Measurements from ENCODE around the gene FGG. TPM values are rescaled to one million over a fixed set of nuclear protein-coding genes. Genes with fewer than 3 reads are reported as not detected.

The FGG gene
- total RNA-seq, 1 experiment from 2014 or later = not detected

DNA sequence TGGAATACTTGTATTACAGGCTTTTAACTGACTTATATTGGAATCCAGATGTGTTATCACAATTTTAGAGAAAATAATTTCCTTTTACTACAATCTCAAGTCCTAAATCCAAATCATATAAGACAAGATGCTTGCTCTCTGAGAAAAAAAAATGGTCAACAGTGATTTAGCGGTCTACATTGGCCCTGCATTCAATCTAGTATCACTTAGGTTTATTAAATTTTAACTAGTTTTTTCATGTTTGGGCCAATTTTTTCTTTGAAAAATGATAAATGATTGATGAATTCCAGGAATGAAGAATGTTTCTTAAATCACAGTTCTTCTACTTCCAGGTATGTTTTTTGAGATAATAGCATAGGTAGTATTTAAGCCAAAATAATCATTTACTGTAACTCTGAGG, 2.8 kb upstream of the FGG start:
- Mint-ChIP-seq H3K4me1 (peaks cover 4 to 9% of the 10 kb centered on the region in 2 experiments), H3K4me3 (no peak overlapping the region), H3K36me3 (ENCODE audit: insufficient read depth in 1 of 3, low read depth in 3 of 3) (no peaks in the 10 kb centered on the region), H3K9me3 (no peaks in the 10 kb centered on the region), H3K27ac (no peak overlapping the region), H3K27me3 (ENCODE audit: low read depth) (no peaks in the 10 kb centered on the region)
- no peaks in the 10 kb centered on the region for H4K20me1 ChIP-seq (ENCODE audit: control insufficient read depth, insufficient read depth, insufficient read length)
- no peak overlapping the region for H3K4me2 ChIP-seq (ENCODE audit: insufficient read depth, insufficient read length, low read length)
- no peak overlapping the region for H3K9ac ChIP-seq (ENCODE audit: extremely low read depth, insufficient read length, low read length)
- H3K9me3 ChIP-seq (ENCODE audit: control insufficient read depth, low read depth, low read length) = no peaks in the 10 kb centered on the region
- no peak overlapping the region for H3K14ac ChIP-seq (ENCODE audit: insufficient read depth, low read length)
- no peaks in the 10 kb centered on the region; the same call in 1 of the 2 replicates for H3K4me1 ChIP-seq (ENCODE audit: insufficient read depth, low read length)
- no peak overlapping the region for H3K27ac ChIP-seq (ENCODE audit: insufficient read length, low read depth, low read length)
- no peak overlapping the region for H2BK15ac ChIP-seq (ENCODE audit: low read depth, low read length)
- H3K23me2 ChIP-seq (ENCODE audit: insufficient read length, low read depth, low read length, poor library complexity, severe bottlenecking) = no peaks in the 10 kb centered on the region
- TF ChIP-seq, protein P1, sequence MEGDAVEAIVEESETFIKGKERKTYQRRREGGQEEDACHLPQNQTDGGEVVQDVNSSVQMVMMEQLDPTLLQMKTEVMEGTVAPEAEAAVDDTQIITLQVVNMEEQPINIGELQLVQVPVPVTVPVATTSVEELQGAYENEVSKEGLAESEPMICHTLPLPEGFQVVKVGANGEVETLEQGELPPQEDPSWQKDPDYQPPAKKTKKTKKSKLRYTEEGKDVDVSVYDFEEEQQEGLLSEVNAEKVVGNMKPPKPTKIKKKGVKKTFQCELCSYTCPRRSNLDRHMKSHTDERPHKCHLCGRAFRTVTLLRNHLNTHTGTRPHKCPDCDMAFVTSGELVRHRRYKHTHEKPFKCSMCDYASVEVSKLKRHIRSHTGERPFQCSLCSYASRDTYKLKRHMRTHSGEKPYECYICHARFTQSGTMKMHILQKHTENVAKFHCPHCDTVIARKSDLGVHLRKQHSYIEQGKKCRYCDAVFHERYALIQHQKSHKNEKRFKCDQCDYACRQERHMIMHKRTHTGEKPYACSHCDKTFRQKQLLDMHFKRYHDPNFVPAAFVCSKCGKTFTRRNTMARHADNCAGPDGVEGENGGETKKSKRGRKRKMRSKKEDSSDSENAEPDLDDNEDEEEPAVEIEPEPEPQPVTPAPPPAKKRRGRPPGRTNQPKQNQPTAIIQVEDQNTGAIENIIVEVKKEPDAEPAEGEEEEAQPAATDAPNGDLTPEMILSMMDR (conservative IDR thresholded peaks at IDR 0.05) = no peak
- no peak overlapping the region for H2BK20ac ChIP-seq (ENCODE audit: low read depth, low read length, poor library complexity, severe bottlenecking)
- H2BK12ac ChIP-seq (ENCODE audit: insufficient read length, low read depth, low read length) = no peak overlapping the region
- WGBS (ENCODE audit: extremely low coverage, insufficient read length, low lambda C conversion rate) = no CpG with 5 or more reads among the region's 1 CpG
- no peak for DNase-seq
- H3T11ph ChIP-seq (ENCODE audit: low read length) = no peak overlapping the region
- no peaks in the 10 kb centered on the region for H3K79me1 ChIP-seq (ENCODE audit: insufficient read depth, low read depth, low read length, poor library complexity, severe bottlenecking)
- H3K4ac ChIP-seq (ENCODE audit: low read depth, low read length) = no peak overlapping the region
- H3K27me3 ChIP-seq (ENCODE audit: insufficient read depth, low read length) = no peaks in the 10 kb centered on the region
- H3K18ac ChIP-seq (ENCODE audit: insufficient read length, low read depth, low read length) = no peak overlapping the region
- no peak overlapping the region for H2AFZ ChIP-seq (ENCODE audit: low read length)
- no peak overlapping the region for H2BK120ac ChIP-seq (ENCODE audit: low read depth, low read length, poor library complexity, severe bottlenecking)
- H4K91ac ChIP-seq (ENCODE audit: insufficient read length, low read depth, low read length) = no peak overlapping the region
- no peak overlapping the region for H3K23ac ChIP-seq (ENCODE audit: insufficient read length, low read depth, low read length)
- H3K79me2 ChIP-seq (ENCODE audit: insufficient read depth, low read length) = no peaks in the 10 kb centered on the region
- H4K5ac ChIP-seq (ENCODE audit: insufficient read length, low read depth, low read length) = no peak overlapping the region
- no peak overlapping the region for H4K8ac ChIP-seq (replicated peaks; ENCODE audit: insufficient read length, low read depth, low read length)
- no peak overlapping the region for H2AK5ac ChIP-seq (ENCODE audit: insufficient read length, low read length)
- no peak overlapping the region for H2BK5ac ChIP-seq (ENCODE audit: insufficient read length, low read length)
- no peak overlapping the region for H3K56ac ChIP-seq (ENCODE audit: insufficient read length, low read depth, low read length)

Data from H9 (cell line).